IMR-90 (cell line): Measurements from ENCODE around the gene FAM89B. TPM values are rescaled to one million over a fixed set of nuclear protein-coding genes. Genes with fewer than 3 reads are reported as not detected.

Source experiments
- ATAC-seq: fragments of 200-7000 bp; cut with Tn5 transposase; 2 replicates; pipeline ENCODE4 v1.9.1; 2020; ENCODE audit warnings: low read depth, mild to moderate bottlenecking, moderate library complexity
- BruUV-seq: library from RNA; stranded (reverse); fragments of 400-500 nt; replicated peaks from 2 replicates; lab custom pipeline; 2021; lab: Mats Ljungman, UMichigan
- CTCF ChIA-PET: fragments of 300-600 bp; formaldehyde crosslinking; extraction: SDS; loops from one replicate; lab custom pipeline; 2021; ENCODE audit warnings: antibody characterized with exemption; lab: Yijun Ruan, JAX
- POLR2A ChIA-PET: fragments of 300-600 bp; sonication (Branson Sonifier 250); formaldehyde crosslinking; loops from one replicate; lab custom pipeline; 2022; ENCODE audit warnings: antibody characterized with exemption; ENCODE audit not compliant: unreplicated experiment; lab: Charles Lee
- DNase-seq: peaks from one replicate; pipeline ENCODE4 v3.0.0; 2013
- H2AFZ ChIP-seq: replicated peaks from 2 replicates; pipeline ENCODE3; 2013; ENCODE audit warnings: low read length, mild to moderate bottlenecking; ENCODE audit not compliant: poor library complexity
- H2AK5ac ChIP-seq: 2 replicates; pipeline ENCODE4 v1.6.1; 2013; ENCODE audit warnings: low read depth, low read length, inconsistent platforms
- H2AK9ac ChIP-seq: replicated peaks from 2 replicates; pipeline ENCODE3; 2013; ENCODE audit warnings: mild to moderate bottlenecking, low read depth, low read length, moderate library complexity; ENCODE audit not compliant: poor library complexity
- H2BK120ac ChIP-seq: 2 replicates; pipeline ENCODE4 v1.6.1; 2013; ENCODE audit warnings: low read depth, low read length, inconsistent platforms
- H2BK15ac ChIP-seq: 3 replicates; pipeline ENCODE4 v1.6.1; 2013; ENCODE audit warnings: low read depth, low read length, inconsistent platforms
- H2BK20ac ChIP-seq: 2 replicates; pipeline ENCODE4 v1.6.1; 2013; ENCODE audit warnings: low read depth, mild to moderate bottlenecking, inconsistent platforms, low read length, moderate library complexity
- H2BK5ac ChIP-seq: 2 replicates; pipeline ENCODE4 v1.6.1; 2013; ENCODE audit warnings: mild to moderate bottlenecking, low read depth, low read length, inconsistent platforms; ENCODE audit not compliant: poor library complexity, severe bottlenecking
- H3K14ac ChIP-seq: replicated peaks from 2 replicates; pipeline ENCODE4 v1.6.1; 2013; ENCODE audit warnings: low read depth, low read length, inconsistent platforms
- H3K18ac ChIP-seq: 2 replicates; pipeline ENCODE4 v1.6.1; 2013; ENCODE audit warnings: low read depth, low read length, control low read depth
- H3K23ac ChIP-seq: 2 replicates; pipeline ENCODE4 v1.6.1; 2013; ENCODE audit warnings: low read depth, low read length, inconsistent platforms
- H3K27ac ChIP-seq: 2 replicates; pipeline ENCODE4 v1.5.1; 2013; ENCODE audit warnings: mild to moderate bottlenecking, control low read depth, low read length; ENCODE audit not compliant: insufficient read depth
- H3K27me3 ChIP-seq: 2 replicates; pipeline ENCODE4 v1.6.1; 2013; ENCODE audit warnings: low read length; ENCODE audit not compliant: control insufficient read depth, insufficient read depth
- H3K36me3 ChIP-seq: 2 replicates; pipeline ENCODE4 v1.6.1; 2013; ENCODE audit warnings: low read length, mixed read lengths; ENCODE audit not compliant: control insufficient read depth, insufficient read depth
- H3K4ac ChIP-seq: 2 replicates; pipeline ENCODE4 v1.6.1; 2013; ENCODE audit warnings: low read depth, low read length, inconsistent platforms
- H3K4me1 ChIP-seq: 2 replicates; pipeline ENCODE4 v1.6.1; 2013; ENCODE audit warnings: low read length, mixed read lengths; ENCODE audit not compliant: control insufficient read depth, insufficient read depth
- H3K4me2 ChIP-seq: 2 replicates; pipeline ENCODE4 v1.6.1; 2013; ENCODE audit warnings: low read depth, mild to moderate bottlenecking, control low read depth, low read length, moderate library complexity
- H3K4me3 ChIP-seq: 2 replicates; pipeline ENCODE4 v1.5.1; 2013; ENCODE audit warnings: low read depth, mild to moderate bottlenecking, control low read depth, low read length, moderate library complexity; ENCODE audit not compliant: insufficient read depth
- H3K56ac ChIP-seq: 2 replicates; pipeline ENCODE4 v1.6.1; 2013; ENCODE audit warnings: low read length, inconsistent platforms; ENCODE audit not compliant: insufficient read depth; ENCODE audit errors: extremely low read depth
- H3K79me1 ChIP-seq, 2 experiments: 2 replicates each; pipeline ENCODE4 v1.6.1; 2013; ENCODE audit warnings: low read length in 2 of 2, inconsistent platforms in 1 of 2, low read depth in 1 of 2
- H3K9ac ChIP-seq: 2 replicates; pipeline ENCODE4 v1.6.1; 2013; ENCODE audit warnings: low read depth, low read length, control low read depth
- H3K9me1 ChIP-seq: 2 replicates; pipeline ENCODE4 v1.6.1; 2013; ENCODE audit warnings: low read length, inconsistent platforms; ENCODE audit not compliant: insufficient read depth
- H3K9me3 ChIP-seq: 2 replicates; pipeline ENCODE4 v1.6.1; 2013; ENCODE audit warnings: low read length; ENCODE audit not compliant: control insufficient read depth, insufficient read depth
- H4K20me1 ChIP-seq: 2 replicates; pipeline ENCODE4 v1.6.1; 2013; ENCODE audit warnings: low read length, inconsistent platforms; ENCODE audit not compliant: insufficient read depth
- H4K5ac ChIP-seq: 2 replicates; pipeline ENCODE4 v1.6.1; 2013; ENCODE audit warnings: mild to moderate bottlenecking, low read depth, low read length, control low read depth
- H4K8ac ChIP-seq, 2 experiments: 2 replicates each; pipeline ENCODE4 v1.6.1; 2013; ENCODE audit warnings: low read depth in 2 of 2, low read length in 2 of 2, control low read depth in 1 of 2, inconsistent platforms in 1 of 2
- H4K91ac ChIP-seq: 2 replicates; pipeline ENCODE4 v1.6.1; 2013; ENCODE audit warnings: low read depth, low read length, inconsistent platforms; ENCODE audit not compliant: insufficient read depth
- CHD1 ChIP-seq: IDR thresholded peaks from 2 replicates; pipeline ENCODE4 v1.6.1; 2012; ENCODE audit warnings: low read depth, low read length, improper control_type of control experiment
- MAZ ChIP-seq: IDR thresholded peaks from 2 replicates; pipeline ENCODE4 v1.6.1; 2012; ENCODE audit warnings: low read depth, mild to moderate bottlenecking, low read length, improper control_type of control experiment, moderate library complexity, borderline replicate concordance
- POLR2A ChIP-seq: IDR thresholded peaks from 2 replicates; pipeline ENCODE4 v1.6.1; 2012; ENCODE audit warnings: mild to moderate bottlenecking, low read depth, low read length
- WGBS, 2 experiments: methylation state at CpG; one replicate each; pipeline versions ENCODE4 v1.1.5 to v1.1.7; 2013; ENCODE audit warnings: missing lambda C conversion rate in 2 of 2; ENCODE audit not compliant: insufficient read length in 1 of 2; ENCODE audit errors: extremely low coverage in 2 of 2; 5-methylcytosine and 5-hydroxymethylcytosine counted together
- dilution Hi-C: fragments of 300-500 bp; cut with HindIII; formaldehyde crosslinking; loops from one replicate; pipeline ENCODE4 v1.14.3; 2018; ENCODE audit warnings: low sequenced_read_pairs; ENCODE audit not compliant: unreplicated experiment
- in situ Hi-C: fragments of 300-500 bp; cut with MboI; formaldehyde crosslinking; loops from 3 replicates; pipeline ENCODE4 v1.14.3; 2019; ENCODE audit warnings: low sequenced_read_pairs, inconsistent platforms, mixed read lengths
- intact Hi-C: fragments of 100-400 bp; cut with micrococcal nuclease; formaldehyde crosslinking; loops from 2 replicates; pipeline ENCODE4 v1.10.0; 2022
- polyA plus RNA-seq, 3 experiments: library from polyadenylated mRNA; depleted of rRNA; stranded (reverse); fragments of >200 nt; gene quantifications; 2 replicates each; pipeline ENCODE4 v1.2.3, GENCODE V29; 2012; ENCODE audit warnings: low replicate concordance in 1 of 3
- total RNA-seq: library from RNA; depleted of rRNA; stranded (reverse); fragments of >200 nt; gene quantifications from 2 replicates; pipeline ENCODE4 v1.2.3, GENCODE V29; 2012
- TF ChIP-seq, protein P1 (sequence below): conservative IDR thresholded peaks from 2 replicates; pipeline ENCODE4 v1.5.1; 2012; ENCODE audit warnings: mild to moderate bottlenecking, low read depth, low read length, improper control_type of control experiment

FAM89B gene
- total and polyA plus RNA-seq, 2 of the 4 experiments (the other 2 are of a cell fraction): 12.0 to 65.5 TPM

DNA sequence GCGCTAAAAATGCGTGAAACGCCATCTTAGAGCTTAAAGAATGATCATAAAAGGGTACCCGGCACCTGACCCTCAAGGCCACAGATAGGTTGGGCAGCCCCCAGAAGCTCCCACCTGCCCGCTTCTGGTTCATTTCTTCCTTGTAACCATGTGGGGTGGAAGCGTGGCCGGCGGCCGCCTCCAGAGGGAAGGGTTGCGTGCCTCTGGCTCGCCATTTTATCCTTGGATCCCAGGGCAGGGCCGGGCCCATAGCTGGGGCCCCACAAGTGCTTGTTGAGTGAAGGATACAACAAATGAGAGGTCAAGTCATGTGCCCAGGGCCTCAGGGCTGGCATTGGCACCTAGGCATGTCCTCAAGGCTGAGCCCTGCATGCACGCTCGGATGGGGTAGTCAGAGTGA is 49.1 kb downstream of the FAM89B start:
- Histone ChIP-seq H4K8ac (no peak overlapping the region), H3K36me3 (peaks cover 75% of the 10 kb centered on the region), H3K4me2 (no peak overlapping the region), H2AK5ac (no peak overlapping the region), H3K27me3 (no peaks in the 10 kb centered on the region), H2BK120ac (no peak overlapping the region), H2BK15ac (no peak overlapping the region), H3K9ac (no peak overlapping the region), H3K27ac (no peak overlapping the region), H3K4me1 (peaks cover 3% of the 10 kb centered on the region; the same call in 1 of the 2 replicates), H3K9me3 (no peaks in the 10 kb centered on the region), H3K4ac (no peak overlapping the region), H3K4me3 (no peak overlapping the region), H2BK20ac (no peak overlapping the region), H4K91ac (no peak overlapping the region), H2AK9ac (no peak overlapping the region), H4K5ac (no peak overlapping the region), H3K14ac (no peak overlapping the region), H3K79me1 (peaks cover 17 to 34% of the 10 kb centered on the region in 2 experiments), H2BK5ac (no peak overlapping the region), H3K18ac (no peak overlapping the region), H4K20me1 (peaks cover 17% of the 10 kb centered on the region; the same call in 1 of the 2 replicates), H2AFZ (no peak overlapping the region), H3K9me1 (no peaks in the 10 kb centered on the region), H3K56ac (no peak overlapping the region), H3K23ac (no peak overlapping the region)
- TF ChIP-seq MAZ: no peak
- no peak for TF ChIP-seq POLR2A
- no peak for TF ChIP-seq CHD1
- TF ChIP-seq, protein P1, sequence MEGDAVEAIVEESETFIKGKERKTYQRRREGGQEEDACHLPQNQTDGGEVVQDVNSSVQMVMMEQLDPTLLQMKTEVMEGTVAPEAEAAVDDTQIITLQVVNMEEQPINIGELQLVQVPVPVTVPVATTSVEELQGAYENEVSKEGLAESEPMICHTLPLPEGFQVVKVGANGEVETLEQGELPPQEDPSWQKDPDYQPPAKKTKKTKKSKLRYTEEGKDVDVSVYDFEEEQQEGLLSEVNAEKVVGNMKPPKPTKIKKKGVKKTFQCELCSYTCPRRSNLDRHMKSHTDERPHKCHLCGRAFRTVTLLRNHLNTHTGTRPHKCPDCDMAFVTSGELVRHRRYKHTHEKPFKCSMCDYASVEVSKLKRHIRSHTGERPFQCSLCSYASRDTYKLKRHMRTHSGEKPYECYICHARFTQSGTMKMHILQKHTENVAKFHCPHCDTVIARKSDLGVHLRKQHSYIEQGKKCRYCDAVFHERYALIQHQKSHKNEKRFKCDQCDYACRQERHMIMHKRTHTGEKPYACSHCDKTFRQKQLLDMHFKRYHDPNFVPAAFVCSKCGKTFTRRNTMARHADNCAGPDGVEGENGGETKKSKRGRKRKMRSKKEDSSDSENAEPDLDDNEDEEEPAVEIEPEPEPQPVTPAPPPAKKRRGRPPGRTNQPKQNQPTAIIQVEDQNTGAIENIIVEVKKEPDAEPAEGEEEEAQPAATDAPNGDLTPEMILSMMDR: no peak
- in situ Hi-C loops: no loop called here
- DNase-seq (no peak), ATAC-seq (no peak)
- no TSS peak for BruUV-seq
- CTCF ChIA-PET: no interaction called here
- intact Hi-C loops: no loop called here
- POLR2A ChIA-PET: interaction anchor here (0.5 kb wide), 1 partner anchor 15 kb away, joined by 8 read pairs; no protein-coding TSS in a partner anchor
- 97% methylated on average over 5 of the region's 14 CpGs; no CpG with 5 or more reads in 1 of the 2 experiments for WGBS, 2 experiments
- dilution Hi-C loops: no loop called here
